ENCODE results near the gene FHIT. TPM values are rescaled to one million over a fixed set of nuclear protein-coding genes. Genes with fewer than 3 reads are reported as not detected.

Gene FHIT
- total RNA-seq, 1 donor from 2014 or later, result 23.8 TPM

DNA sequence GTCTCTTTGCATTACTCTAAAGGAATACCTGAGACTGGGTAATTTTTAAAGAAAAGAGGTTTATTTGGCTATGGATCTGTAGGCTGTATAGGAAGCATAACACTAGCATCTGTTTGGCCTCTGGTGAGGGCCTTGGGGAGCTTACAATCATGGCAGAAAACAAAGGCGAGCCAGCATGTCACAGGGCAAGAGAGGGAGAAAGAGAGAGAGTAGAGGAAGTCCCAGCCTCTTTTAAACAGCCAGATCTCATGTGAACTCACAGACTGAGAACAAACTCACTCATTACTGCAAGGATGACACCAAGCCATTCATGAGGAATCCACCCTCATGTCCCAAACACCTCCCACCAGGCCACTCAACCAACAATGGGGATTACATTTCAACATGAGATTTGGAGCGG is 974.6 kb downstream of the FHIT start:
- no peak overlapping the region for H3K27ac Mint-ChIP-seq
- intact Hi-C loops (cut with micrococcal nuclease), result no loop called here

DNA sequence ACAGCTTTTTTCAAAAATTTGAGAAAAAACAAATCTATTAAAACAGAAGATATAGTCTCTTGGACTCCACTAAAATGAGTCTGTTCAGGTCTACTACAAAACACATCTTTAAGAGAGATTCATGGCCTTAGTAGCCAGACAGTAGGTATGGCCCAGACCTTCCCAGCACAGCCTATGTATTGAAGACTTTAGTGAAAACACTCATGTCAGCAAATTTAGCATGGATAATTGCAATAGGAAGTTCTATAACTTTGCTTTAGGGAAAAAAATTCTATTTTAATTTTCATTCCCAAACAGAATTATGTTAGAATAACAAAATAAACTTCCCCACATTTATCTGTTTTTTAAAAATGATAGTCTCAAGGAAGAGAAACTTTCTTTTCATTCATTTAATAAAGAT is 976.6 kb downstream of the FHIT start:
- Mint-ChIP-seq H3K4me3 (no peak overlapping the region), H3K4me1 (no peaks in the 10 kb centered on the region), H3K27me3 (no peaks in the 10 kb centered on the region), H3K27ac (no peak overlapping the region), H3K36me3 (ENCODE audit: low read depth) (peaks cover 3% of the 10 kb centered on the region), H3K9me3 (peaks cover 20% of the 10 kb centered on the region)
- intact Hi-C loops (cut with micrococcal nuclease), result no loop called here
- no peak for DNase-seq

More for the DNA sequence above, 974.6 kb downstream of the FHIT start:
- Mint-ChIP-seq H3K27me3 (no peaks in the 10 kb centered on the region), H3K36me3 (ENCODE audit: low read depth) (peaks cover 3% of the 10 kb centered on the region), H3K4me1 (no peaks in the 10 kb centered on the region), H3K9me3 (peaks cover 23% of the 10 kb centered on the region), H3K4me3 (no peak overlapping the region)
- no peak for DNase-seq

DNA sequence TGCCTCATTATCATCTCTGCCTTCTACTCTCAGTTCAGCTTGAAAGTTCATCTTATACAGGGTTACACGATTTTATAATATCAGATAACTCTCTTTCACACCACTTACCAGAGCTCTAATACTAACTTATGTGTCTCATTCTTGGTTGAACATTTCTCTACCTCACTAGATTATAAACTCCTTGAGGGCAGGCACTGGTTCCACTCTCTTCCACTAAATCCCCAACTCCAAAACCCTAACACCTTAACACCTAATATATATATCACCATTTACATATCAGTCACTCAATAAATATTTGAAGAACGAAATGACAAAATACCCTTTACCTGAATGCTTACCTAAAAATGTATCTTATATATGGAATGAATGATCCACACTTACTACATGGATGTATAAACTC is 977.2 kb downstream of the FHIT start:
- Mint-ChIP-seq H3K27ac (no peak overlapping the region), H3K36me3 (ENCODE audit: low read depth) (peaks cover 3% of the 10 kb centered on the region), H3K27me3 (no peaks in the 10 kb centered on the region), H3K9me3 (peaks cover 20% of the 10 kb centered on the region), H3K4me1 (no peaks in the 10 kb centered on the region), H3K4me3 (no peak overlapping the region)
- no peak for DNase-seq
- intact Hi-C loops (cut with micrococcal nuclease), result no loop called here

DNA sequence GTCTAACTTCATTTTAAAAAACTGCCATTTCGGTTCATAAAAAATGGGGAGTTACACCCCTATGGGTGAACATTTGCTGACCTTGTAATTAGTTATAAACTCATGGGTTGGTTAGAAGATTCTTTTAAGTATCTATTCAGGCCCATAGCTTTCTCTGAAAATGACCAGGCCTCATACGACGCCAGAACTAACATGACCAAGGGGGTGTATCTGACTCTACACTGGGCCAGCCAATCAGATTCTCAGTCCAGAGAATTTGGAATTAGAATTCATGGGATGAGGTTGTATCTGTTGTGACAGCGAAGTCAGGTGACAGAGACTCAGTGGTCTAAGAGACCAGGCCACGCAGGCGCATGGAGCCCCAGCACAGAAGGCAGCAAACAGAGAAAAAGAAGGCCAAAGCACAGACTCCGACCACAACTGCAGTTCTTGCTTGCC is 981.4 kb downstream of the FHIT start:
- Mint-ChIP-seq H3K27ac (no peak overlapping the region), H3K4me1 (no peaks in the 10 kb centered on the region), H3K4me3 (no peak overlapping the region), H3K36me3 (ENCODE audit: low read depth) (peaks cover 3% of the 10 kb centered on the region), H3K9me3 (peaks cover 8% of the 10 kb centered on the region), H3K27me3 (no peaks in the 10 kb centered on the region)
- no peak for DNase-seq
- intact Hi-C loops (cut with micrococcal nuclease), result no loop called here

DNA sequence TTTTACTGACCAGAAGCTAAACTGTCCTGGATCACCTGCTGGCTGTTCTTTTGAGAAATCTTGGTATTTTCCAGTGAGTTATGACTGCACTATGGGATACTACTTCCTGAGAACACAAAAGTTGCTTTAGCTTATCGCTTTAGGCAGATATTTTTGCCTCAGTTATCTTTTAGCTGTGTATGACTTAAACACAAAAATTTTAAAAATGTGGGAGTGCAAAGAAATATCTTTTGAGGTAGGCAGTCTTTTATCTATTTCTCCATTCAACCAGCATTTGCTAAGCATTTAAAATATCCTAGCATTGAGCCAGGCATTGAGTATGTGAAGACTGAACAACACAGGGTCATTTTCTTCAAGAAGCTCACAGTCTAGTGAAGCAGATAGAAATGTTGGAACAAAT is 981.9 kb downstream of the FHIT start:
- H3K36me3 Mint-ChIP-seq (ENCODE audit: low read depth), result peaks cover 3% of the 10 kb centered on the region
- H3K4me3 Mint-ChIP-seq, result no peak overlapping the region
- DNase-seq, result no peak
- intact Hi-C loops (cut with micrococcal nuclease), result no loop called here
- peaks cover 8% of the 10 kb centered on the region for H3K9me3 Mint-ChIP-seq
- H3K27me3 Mint-ChIP-seq, result no peaks in the 10 kb centered on the region
- H3K27ac Mint-ChIP-seq, result no peak overlapping the region
- H3K4me1 Mint-ChIP-seq, result no peaks in the 10 kb centered on the region

DNA sequence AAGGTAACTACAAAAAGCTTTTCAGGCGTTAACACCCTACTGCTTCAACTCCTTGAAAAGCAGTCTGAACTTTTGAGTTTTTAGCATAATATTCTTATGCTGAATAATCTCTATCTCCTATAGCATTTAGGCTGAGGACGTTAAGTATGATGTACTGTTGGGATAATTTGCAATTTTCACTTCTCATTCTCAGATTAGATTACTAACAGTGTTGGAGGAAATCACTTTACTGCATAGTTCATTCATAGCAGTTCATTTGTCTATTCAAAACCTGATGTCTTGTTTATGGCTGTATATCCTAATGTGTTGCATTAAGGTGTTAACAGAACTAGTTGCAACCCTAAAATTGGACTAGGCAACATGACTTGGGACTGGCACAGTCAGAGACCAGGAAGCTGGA is 983.1 kb downstream of the FHIT start:
- no peak overlapping the region for H3K27ac Mint-ChIP-seq
- peaks cover 4% of the 10 kb centered on the region for H3K9me3 Mint-ChIP-seq
- no peaks in the 10 kb centered on the region for H3K27me3 Mint-ChIP-seq
- no peaks in the 10 kb centered on the region for H3K36me3 Mint-ChIP-seq (ENCODE audit: low read depth)
- no peak overlapping the region for H3K4me3 Mint-ChIP-seq
- intact Hi-C loops (cut with micrococcal nuclease), result no loop called here
- no peak for DNase-seq
- H3K4me1 Mint-ChIP-seq, result no peaks in the 10 kb centered on the region

DNA sequence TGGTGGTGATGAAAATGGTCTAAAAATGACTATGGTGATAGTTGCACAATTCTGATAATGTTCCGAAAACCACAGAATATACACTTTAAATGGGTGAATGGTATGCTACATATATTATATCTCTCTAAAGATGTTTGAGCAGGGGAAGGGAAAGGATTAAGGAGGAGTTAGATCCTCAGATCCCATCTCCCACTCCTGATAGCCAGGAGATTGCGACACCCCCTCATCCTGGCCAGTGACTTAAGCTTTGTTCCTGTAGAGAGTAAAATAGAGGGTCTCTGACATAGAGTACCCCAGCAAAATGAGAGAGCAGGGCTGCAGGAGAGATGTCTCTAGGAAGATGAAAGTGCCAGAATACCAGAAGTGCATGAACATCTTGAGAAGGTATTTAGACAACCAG is 984.8 kb downstream of the FHIT start:
- H3K27me3 Mint-ChIP-seq, result no peaks in the 10 kb centered on the region
- no peak for DNase-seq
- H3K4me3 Mint-ChIP-seq, result no peak overlapping the region
- H3K9me3 Mint-ChIP-seq, result peaks cover 9% of the 10 kb centered on the region
- H3K36me3 Mint-ChIP-seq (ENCODE audit: low read depth), result peaks cover 1% of the 10 kb centered on the region
- H3K27ac Mint-ChIP-seq, result no peak overlapping the region
- intact Hi-C loops (cut with micrococcal nuclease), result no loop called here
- peaks cover 7% of the 10 kb centered on the region for H3K4me1 Mint-ChIP-seq

DNA sequence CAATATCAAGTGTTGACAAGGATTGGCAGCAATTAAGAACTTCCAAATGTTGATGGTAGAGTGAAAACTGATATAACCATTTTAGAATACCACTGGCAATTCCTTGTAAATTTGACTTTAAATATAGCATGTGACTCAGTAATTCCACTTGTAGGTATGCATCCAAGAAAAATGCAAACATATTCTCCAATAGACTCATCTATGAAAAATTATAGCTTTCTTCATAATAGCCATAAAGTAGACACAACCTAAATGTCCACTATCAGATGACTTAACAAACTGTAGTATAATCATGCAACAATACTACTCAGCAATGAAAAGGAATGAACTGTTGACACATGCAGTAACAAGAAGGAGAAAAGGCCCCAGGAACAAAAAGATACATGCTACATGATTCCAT is 988.1 kb downstream of the FHIT start:
- Mint-ChIP-seq H3K36me3 (ENCODE audit: low read depth) (peaks cover 1% of the 10 kb centered on the region), H3K9me3 (peaks cover 14% of the 10 kb centered on the region), H3K27me3 (no peaks in the 10 kb centered on the region), H3K27ac (no peak overlapping the region), H3K4me1 (peaks cover 11% of the 10 kb centered on the region), H3K4me3 (no peak overlapping the region)
- intact Hi-C loops (cut with micrococcal nuclease), result no loop called here
- DNase-seq, result no peak

DNA sequence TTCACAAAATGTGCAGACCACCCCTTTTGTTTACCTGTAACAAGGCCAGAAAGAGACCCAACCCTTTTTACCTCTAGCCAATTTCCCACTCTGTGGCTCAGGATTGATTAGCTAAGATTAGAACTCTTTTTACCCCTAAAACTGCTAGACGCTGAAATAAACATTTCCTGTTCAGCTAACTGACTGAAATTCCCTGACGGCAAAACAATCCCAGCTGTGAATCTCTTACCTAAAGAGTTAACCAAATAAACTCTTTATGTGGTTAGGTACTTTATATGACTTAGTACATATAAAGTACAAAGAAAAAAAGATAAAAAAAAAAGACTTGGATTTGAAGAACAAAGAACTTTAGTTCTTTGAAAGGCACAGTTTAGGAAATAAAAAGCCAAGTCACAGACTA is 988.7 kb downstream of the FHIT start:
- peaks cover 11% of the 10 kb centered on the region for H3K4me1 Mint-ChIP-seq
- H3K9me3 Mint-ChIP-seq, result peaks cover 15% of the 10 kb centered on the region
- no peak for DNase-seq
- intact Hi-C loops (cut with micrococcal nuclease), result no loop called here
- peak overlapping the region; percentile 16 for H3K27ac Mint-ChIP-seq
- no peak overlapping the region for H3K4me3 Mint-ChIP-seq
- H3K36me3 Mint-ChIP-seq (ENCODE audit: low read depth), result peaks cover 1% of the 10 kb centered on the region
- no peaks in the 10 kb centered on the region for H3K27me3 Mint-ChIP-seq

DNA sequence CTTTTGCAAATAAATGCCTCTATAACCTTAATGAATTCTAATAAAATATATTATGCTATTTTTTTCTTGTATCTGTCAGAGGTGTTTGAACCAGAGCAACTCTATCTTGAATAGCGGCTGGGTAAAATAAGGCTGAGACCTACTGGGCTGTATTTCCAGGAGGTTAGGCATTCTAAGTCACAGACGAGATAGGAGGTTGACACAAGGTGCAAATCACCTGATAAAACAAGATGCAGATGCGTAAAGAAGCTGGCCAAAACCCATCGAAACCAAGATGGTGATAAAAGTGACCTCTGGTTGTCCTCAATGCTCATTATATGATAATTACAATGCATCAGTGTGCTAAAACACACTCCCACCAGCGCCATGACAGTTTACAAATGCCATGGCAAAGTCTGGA is 990.7 kb downstream of the FHIT start:
- H3K27me3 Mint-ChIP-seq, result no peaks in the 10 kb centered on the region
- DNase-seq, result no peak
- H3K9me3 Mint-ChIP-seq, result peaks cover 23% of the 10 kb centered on the region
- intact Hi-C loops (cut with micrococcal nuclease), result no loop called here
- H3K36me3 Mint-ChIP-seq (ENCODE audit: low read depth), result peaks cover 1% of the 10 kb centered on the region
- H3K27ac Mint-ChIP-seq, result no peak overlapping the region
- H3K4me3 Mint-ChIP-seq, result no peak overlapping the region
- peaks cover 14% of the 10 kb centered on the region for H3K4me1 Mint-ChIP-seq

DNA sequence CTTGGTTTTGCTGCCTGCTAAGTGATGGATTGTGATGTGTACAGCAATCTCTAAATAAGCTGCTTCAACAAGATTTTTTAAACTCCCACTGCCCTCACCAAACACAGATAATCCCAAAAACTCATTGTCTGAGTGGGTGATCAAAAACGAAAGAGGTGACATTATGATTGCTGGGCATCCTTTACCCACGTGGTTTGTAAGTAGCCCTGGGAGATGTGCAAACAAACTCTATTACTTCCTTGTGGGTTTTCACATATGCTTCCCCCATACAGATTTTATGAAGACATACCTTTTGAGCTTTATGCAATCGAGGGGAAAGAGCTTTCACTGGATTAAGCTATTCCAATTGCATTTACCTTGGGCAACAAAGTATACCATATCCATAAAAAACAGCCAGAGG is 1000.4 kb downstream of the FHIT start:
- H3K9me3 Mint-ChIP-seq, result peaks cover 6% of the 10 kb centered on the region
- H3K4me3 Mint-ChIP-seq, result no peak overlapping the region
- H3K36me3 Mint-ChIP-seq (ENCODE audit: low read depth), result no peaks in the 10 kb centered on the region
- intact Hi-C loops (cut with micrococcal nuclease), result no loop called here
- no peak for DNase-seq
- H3K4me1 Mint-ChIP-seq, result peaks cover 3% of the 10 kb centered on the region
- H3K27ac Mint-ChIP-seq, result no peak overlapping the region
- no peaks in the 10 kb centered on the region for H3K27me3 Mint-ChIP-seq

DNA sequence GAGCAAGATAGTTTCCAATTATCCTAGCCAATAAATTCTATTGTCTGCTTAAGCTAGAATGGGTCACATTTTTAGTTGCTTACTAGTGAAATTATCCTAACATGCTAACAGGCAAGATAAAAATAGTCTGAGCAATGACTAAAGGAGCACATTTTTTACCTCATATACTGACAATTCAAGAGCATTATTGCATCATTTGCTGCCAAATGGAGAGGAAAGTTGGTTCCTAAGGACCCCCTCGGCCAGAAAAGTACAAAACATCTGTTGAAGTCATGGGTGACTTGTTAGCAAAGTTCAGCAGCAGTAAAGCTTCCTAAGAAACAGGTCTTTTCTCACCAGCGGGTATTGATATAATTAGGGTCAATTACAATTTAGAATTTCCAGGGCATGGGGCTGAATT is 1001.0 kb downstream of the FHIT start:
- intact Hi-C loops (cut with micrococcal nuclease), result no loop called here
- no peaks in the 10 kb centered on the region for H3K36me3 Mint-ChIP-seq (ENCODE audit: low read depth)
- DNase-seq, result no peak

DNA sequence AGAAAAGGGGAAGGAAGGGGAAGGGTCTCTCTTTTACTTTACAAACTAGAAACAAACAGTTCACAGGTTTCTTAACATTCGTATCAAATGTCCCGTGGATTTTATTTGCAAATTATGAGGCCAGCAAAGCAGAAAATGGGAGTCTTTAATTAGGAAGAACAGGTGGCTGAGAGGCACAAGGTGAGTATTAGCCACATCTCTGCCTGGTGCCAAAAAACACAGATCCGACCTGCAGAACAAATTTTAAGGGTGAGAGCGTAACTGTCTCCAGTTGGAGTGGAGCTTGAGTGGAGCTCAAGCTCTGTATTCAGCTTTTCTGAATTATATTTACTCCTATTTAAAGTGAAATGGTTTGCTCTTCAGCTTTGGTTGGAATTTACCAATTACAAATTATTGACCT is 1004.9 kb downstream of the FHIT start:
- DNase-seq, result no peak

More for the DNA sequence above, 1001.0 kb downstream of the FHIT start:
- peaks cover 6% of the 10 kb centered on the region for H3K9me3 Mint-ChIP-seq
- H3K27me3 Mint-ChIP-seq, result no peaks in the 10 kb centered on the region
- no peak overlapping the region for H3K4me3 Mint-ChIP-seq
- no peak overlapping the region for H3K27ac Mint-ChIP-seq
- H3K4me1 Mint-ChIP-seq, result peaks cover 3% of the 10 kb centered on the region

DNA sequence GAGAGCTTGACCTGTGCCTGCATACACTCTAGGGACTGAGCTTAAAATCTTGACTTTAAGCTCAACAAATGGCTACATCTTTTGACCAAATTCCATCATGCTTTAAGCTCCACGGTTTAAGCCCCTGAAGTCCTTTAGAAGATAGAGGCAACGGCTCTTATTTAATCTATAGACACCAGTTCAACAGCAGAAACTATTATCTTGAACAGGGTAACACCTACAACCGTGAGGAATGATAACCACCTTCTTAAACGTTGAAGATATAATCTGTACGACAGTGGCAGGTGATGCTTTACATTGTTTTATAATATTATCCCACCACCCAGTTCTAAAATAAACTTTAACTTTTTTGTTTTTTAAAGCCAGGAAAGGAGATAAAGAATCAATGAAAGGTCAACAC is 1007.8 kb downstream of the FHIT start:
- Mint-ChIP-seq H3K27ac (no peak overlapping the region), H3K4me3 (no peak overlapping the region), H3K36me3 (ENCODE audit: low read depth) (peaks cover 2% of the 10 kb centered on the region), H3K4me1 (no peaks in the 10 kb centered on the region), H3K27me3 (no peaks in the 10 kb centered on the region), H3K9me3 (peaks cover 7% of the 10 kb centered on the region)
- DNase-seq, result no peak
- intact Hi-C loops (cut with micrococcal nuclease), result no loop called here

More for the DNA sequence above, 1004.9 kb downstream of the FHIT start:
- peaks cover 3% of the 10 kb centered on the region for H3K4me1 Mint-ChIP-seq
- intact Hi-C loops (cut with micrococcal nuclease), result no loop called here
- peaks cover 10% of the 10 kb centered on the region for H3K9me3 Mint-ChIP-seq
- H3K27me3 Mint-ChIP-seq, result no peaks in the 10 kb centered on the region
- H3K27ac Mint-ChIP-seq, result no peak overlapping the region
- no peak overlapping the region for H3K4me3 Mint-ChIP-seq
- H3K36me3 Mint-ChIP-seq (ENCODE audit: low read depth), result peaks cover 2% of the 10 kb centered on the region

DNA sequence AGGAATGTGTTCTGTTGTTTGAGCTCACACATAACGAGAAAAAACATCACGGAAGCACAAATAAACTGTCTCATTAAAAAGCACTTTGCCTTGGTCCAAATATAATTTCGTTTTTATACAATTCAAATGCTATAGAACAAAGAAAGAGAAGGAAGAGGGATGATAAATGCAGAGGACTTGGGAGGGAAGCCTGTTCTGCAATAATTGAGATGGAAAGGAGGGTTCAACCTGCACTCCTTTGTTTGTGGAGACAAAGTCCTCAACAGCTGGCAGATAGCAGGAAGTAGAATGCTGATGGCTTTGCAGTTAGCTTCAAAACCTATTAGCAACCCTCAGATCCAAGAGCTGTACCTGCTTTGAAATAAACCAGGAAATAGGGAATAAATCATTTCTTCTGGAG is 1010.8 kb downstream of the FHIT start:
- Mint-ChIP-seq H3K4me1 (no peaks in the 10 kb centered on the region), H3K27ac (no peak overlapping the region), H3K27me3 (no peaks in the 10 kb centered on the region), H3K36me3 (ENCODE audit: low read depth) (peaks cover 2% of the 10 kb centered on the region), H3K4me3 (no peak overlapping the region), H3K9me3 (peaks cover 4% of the 10 kb centered on the region)
- DNase-seq, result no peak
- intact Hi-C loops (cut with micrococcal nuclease), result no loop called here
